GM21360 (cell line): ENCODE data around the gene WASF3.

Experiments
- ATAC-seq: cut with Tn5 transposase; IDR thresholded peaks from one replicate; pipeline ENCODE4 v1.9.1; 2021; ENCODE audit warnings: mild to moderate bottlenecking, moderate library complexity; ENCODE audit not compliant: unreplicated experiment

Gene WASF3

GRCh38 chr13:26679411-26680122, 122.1 kb downstream of the WASF3 start:
- ATAC-seq: no peak

- no peak for ATAC-seq
Measured at GRCh38 chr13:26680123-26680450, 122.6 kb downstream of the WASF3 start.

- no peak for ATAC-seq
Measured at GRCh38 chr13:26680572-26680971, 123.1 kb downstream of the WASF3 start.

GRCh38 chr13:26681036-26681435, 123.6 kb downstream of the WASF3 start:
- no peak for ATAC-seq

GRCh38 chr13:26682606-26683005, 125.1 kb downstream of the WASF3 start:
- ATAC-seq: no peak

- ATAC-seq: no peak
Measured at GRCh38 chr13:26685606-26686005, 128.1 kb downstream of the WASF3 start.

GRCh38 chr13:26686285-26686684, 128.8 kb downstream of the WASF3 start:
- ATAC-seq: no peak

GRCh38 chr13:26688286-26688685, 130.8 kb downstream of the WASF3 start:
- ATAC-seq: no peak

- ATAC-seq: no peak
Measured at GRCh38 chr13:26688980-26689379, 131.5 kb downstream of the WASF3 start.

- no peak for ATAC-seq
Measured at GRCh38 chr13:26693749-26694463, 136.4 kb downstream of the WASF3 start.

- ATAC-seq: no peak
Measured at GRCh38 chr13:26694609-26695359, 137.3 kb downstream of the WASF3 start.

GRCh38 chr13:26695360-26695705, 137.8 kb downstream of the WASF3 start:
- no peak for ATAC-seq

GRCh38 chr13:26695891-26696311, 138.4 kb downstream of the WASF3 start:
- no peak for ATAC-seq

GRCh38 chr13:26697069-26697955, 139.8 kb downstream of the WASF3 start:
- ATAC-seq: no peak

GRCh38 chr13:26698392-26699196, 141.1 kb downstream of the WASF3 start:
- no peak for ATAC-seq

GRCh38 chr13:26699197-26699490, 141.7 kb downstream of the WASF3 start:
- ATAC-seq: no peak

- no peak for ATAC-seq
Measured at GRCh38 chr13:26705536-26705935, 148.1 kb downstream of the WASF3 start.

- no peak for ATAC-seq
Measured at GRCh38 chr13:26706381-26706780, 148.9 kb downstream of the WASF3 start.

GRCh38 chr13:26707122-26708006, 149.9 kb downstream of the WASF3 start:
- no peak for ATAC-seq

- ATAC-seq: no peak
Measured at GRCh38 chr13:26708007-26708297, 150.5 kb downstream of the WASF3 start.
